ENCODE data around the gene COBL. TPM values are rescaled to one million over a fixed set of nuclear protein-coding genes. Genes with fewer than 3 reads are reported as not detected.

The COBL gene
- total and polyA plus RNA-seq, 2 of the 8 experiments (the other 6 are each of a cell fraction or from before 2014, with no cell fraction given) = 13.8 to 40.4 TPM

- Histone ChIP-seq H2AFZ (ENCODE audit: low read length) (no peak overlapping the region), H3K4ac (replicated peaks; ENCODE audit: insufficient read length, low read depth, low read length) (no peak overlapping the region), H3K27me3 (replicated peaks in 1 of 4; ENCODE audit: control insufficient read depth in 3 of 4, extremely low read depth in 1 of 4, insufficient read depth in 3 of 4, low read length in 3 of 4) (no peaks in the 10 kb centered on the region; a peak in 3 of 7 replicates), H3K9ac (replicated peaks in 1 of 4; ENCODE audit: extremely low read depth in 1 of 4, low read depth in 3 of 4, low read length in 3 of 4) (no peak overlapping the region), H2AK5ac (ENCODE audit: low read depth, low read length) (no peak overlapping the region), H4K5ac (ENCODE audit: insufficient read length, low read depth, low read length) (no peak overlapping the region), H3K23me2 (ENCODE audit: low read depth, low read length) (no peaks in the 10 kb centered on the region), H4K20me1 (replicated peaks in 1 of 2; ENCODE audit: control insufficient read depth in 1 of 2, insufficient read depth in 2 of 2, low read length in 2 of 2) (peaks cover 0 to 9% of the 10 kb centered on the region in 2 experiments), H2BK120ac (replicated peaks; ENCODE audit: low read depth, low read length) (no peak overlapping the region), H3K14ac (ENCODE audit: insufficient read length) (no peak overlapping the region), H2BK20ac (ENCODE audit: low read length) (no peak overlapping the region), H4K91ac (replicated peaks; ENCODE audit: insufficient read length, low read length) (peak overlapping the region; percentile 68), H3K56ac (replicated peaks; ENCODE audit: insufficient read length, low read depth, low read length) (no peak overlapping the region), H3K36me3 (ENCODE audit: control insufficient read depth in 2 of 4, insufficient read depth in 4 of 4, low read length in 3 of 4) (no peaks in the 10 kb centered on the region), H3K18ac (ENCODE audit: extremely low read depth, low read length) (0 out of 2 replicates have a peak overlapping the region, but pooled peaks have one; percentile 52), H2BK12ac (ENCODE audit: low read depth, low read length) (no peak overlapping the region), H2BK5ac (ENCODE audit: low read depth, low read length) (no peak overlapping the region), H2BK15ac (ENCODE audit: low read length) (no peak overlapping the region), H3K79me2 (ENCODE audit: control insufficient read depth in 1 of 2, insufficient read depth in 2 of 2, low read length in 2 of 2) (peaks cover 3 to 88% of the 10 kb centered on the region in 2 experiments; a peak in 3 of 4 replicates), H3K23ac (ENCODE audit: insufficient read length) (no peak overlapping the region), H3K4me2 (ENCODE audit: insufficient read depth in 1 of 2, low read depth in 2 of 2, low read length in 2 of 2) (no peak overlapping the region), H3K4me1 (replicated peaks in 1 of 4; ENCODE audit: control insufficient read depth in 3 of 4, insufficient read depth in 4 of 4, low read length in 3 of 4) (peaks cover 4 to 17% (median 11%) of the 10 kb centered on the region in 4 experiments; a peak in 6 of 7 replicates), H3K79me1 (ENCODE audit: low read depth, low read length) (peaks cover 3% of the 10 kb centered on the region; the same call in 1 of the 2 replicates), H3K9me3 (ENCODE audit: insufficient read depth in 2 of 2, low read depth in 1 of 2, low read length in 1 of 2) (no peaks in the 10 kb centered on the region), H4K8ac (ENCODE audit: extremely low read depth, insufficient read depth, low read length) (no peak overlapping the region), H3K27ac (ENCODE audit: low read depth, low read length) (no peak overlapping the region), H3K4me3 (ENCODE audit: extremely low read depth in 1 of 4, insufficient read depth in 2 of 4, low read depth in 3 of 4, low read length in 4 of 4) (no peak overlapping the region)
- ChIA-PET POLR2A (ENCODE audit: partially characterized antibody) (interaction anchor here (1.0 to 9.2 kb wide), 7 partner anchors 10 to 46 kb away, joined by 3 to 117 read pairs (median 6); no protein-coding TSS in a partner anchor), CTCF (ENCODE audit: partially characterized antibody) (interaction anchor here (0.8 to 10.2 kb wide), 20 partner anchors 8 to 147 kb away, joined by 3 to 92 read pairs (median 4); no protein-coding TSS in a partner anchor)
- 93% methylated on average over 3 of the region's 3 CpGs; no CpG with 5 or more reads in 1 of the 2 experiments for WGBS, 2 experiments (ENCODE audit: extremely low coverage in 1 of 2, insufficient coverage in 1 of 2, insufficient read length in 1 of 2, insufficient replicate concordance in 2 of 2, low coverage in 1 of 2, low lambda C conversion rate in 2 of 2, missing lambda C conversion rate in 1 of 2)
- DNase-seq (ENCODE audit: low read depth in 1 of 2, low spot score in 2 of 2) (peak in 1 of 2 experiments; percentile 48), FAIRE-seq (no peak)
- TF ChIP-seq, protein P1, sequence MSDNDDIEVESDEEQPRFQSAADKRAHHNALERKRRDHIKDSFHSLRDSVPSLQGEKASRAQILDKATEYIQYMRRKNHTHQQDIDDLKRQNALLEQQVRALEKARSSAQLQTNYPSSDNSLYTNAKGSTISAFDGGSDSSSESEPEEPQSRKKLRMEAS (IDR thresholded peaks at IDR 0.05) = no peak
Measured at GRCh38 chr7:51310131-51310583, 6.5 kb downstream of the COBL start.
